Stimulated activated CD8-positive, alpha-beta memory T cell treated with anti-CD3 and anti-CD28 coated beads, Interleukin-12 subunit alpha, Interleukin-12 subunit beta, amount 100 ng/mL, for 4 hours (primary cell): Measurements from ENCODE around the gene OLFM1.
"Not testable (repeated sequence)": the region's sequence is repeated elsewhere in the genome, so short reads cannot be mapped to it uniquely, and the experiment has no call there.

ENCODE experiments used
- DNase-seq: peaks from one replicate; pipeline ENCODE4 v3.0.0-alpha.2; 2020; ENCODE audit warnings: low read depth

The OLFM1 gene

GRCh38 chr9:135154050-135154615 is 66.7 kb downstream of the OLFM1 start:
- DNase-seq: no peak

- no peak for DNase-seq
Observed at GRCh38 chr9:135155396-135155795, 67.9 kb downstream of the OLFM1 start.

- no peak for DNase-seq
Observed at GRCh38 chr9:135156525-135157510, 69.3 kb downstream of the OLFM1 start.

DNA sequence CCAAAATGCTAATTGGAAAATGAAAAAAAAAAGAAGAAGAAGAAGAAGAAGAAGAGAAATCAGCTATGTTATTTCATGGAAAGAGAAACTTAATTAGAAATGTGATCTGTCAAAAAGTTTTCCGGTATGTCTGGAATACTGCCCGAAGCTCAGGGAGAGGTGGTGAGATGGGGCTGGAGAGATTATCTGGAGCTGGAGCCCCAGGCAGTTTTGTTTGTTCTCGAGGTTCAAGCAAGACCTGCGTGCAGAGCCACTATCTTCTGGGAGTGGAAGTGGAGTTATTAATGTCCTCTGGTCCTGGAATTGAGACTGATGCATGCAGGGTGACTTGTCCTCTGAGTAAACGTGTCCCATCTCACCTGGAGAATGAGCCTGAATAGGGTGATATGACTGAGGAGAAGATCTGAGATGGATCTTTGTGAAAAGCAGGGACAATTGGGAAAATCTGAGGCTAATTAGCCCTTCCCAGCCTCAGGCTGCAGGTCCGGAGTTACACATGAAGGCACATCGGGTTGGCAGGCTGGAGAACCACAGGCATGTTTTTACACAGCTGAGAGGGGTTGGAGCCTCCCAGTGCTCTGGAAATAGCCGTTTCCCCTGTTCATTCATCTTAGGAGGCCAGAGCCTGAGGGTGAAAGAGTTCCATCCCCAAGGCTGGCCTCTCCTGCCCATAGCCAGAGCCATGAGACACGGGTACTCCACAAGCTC is 70.5 kb downstream of the OLFM1 start:
- DNase-seq: no peak

DNA sequence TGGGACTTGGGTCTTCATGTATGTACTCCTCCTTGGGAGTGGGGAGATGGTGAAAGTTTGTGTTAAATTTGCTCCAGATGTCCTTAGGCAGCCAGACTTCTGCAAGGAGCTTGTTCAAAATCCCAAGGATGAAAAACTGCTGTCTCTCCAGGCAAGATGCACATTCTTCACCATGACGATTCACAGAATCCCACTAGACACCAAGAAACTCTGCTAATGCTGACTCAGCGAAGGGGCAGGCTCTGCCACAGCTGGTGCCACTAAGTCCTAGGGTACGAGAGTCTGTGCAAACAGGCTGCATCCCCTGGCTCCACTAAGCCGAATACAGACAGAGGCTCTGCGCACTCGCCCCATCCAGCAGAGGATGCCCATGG is 71.1 kb downstream of the OLFM1 start:
- DNase-seq: no peak

DNA sequence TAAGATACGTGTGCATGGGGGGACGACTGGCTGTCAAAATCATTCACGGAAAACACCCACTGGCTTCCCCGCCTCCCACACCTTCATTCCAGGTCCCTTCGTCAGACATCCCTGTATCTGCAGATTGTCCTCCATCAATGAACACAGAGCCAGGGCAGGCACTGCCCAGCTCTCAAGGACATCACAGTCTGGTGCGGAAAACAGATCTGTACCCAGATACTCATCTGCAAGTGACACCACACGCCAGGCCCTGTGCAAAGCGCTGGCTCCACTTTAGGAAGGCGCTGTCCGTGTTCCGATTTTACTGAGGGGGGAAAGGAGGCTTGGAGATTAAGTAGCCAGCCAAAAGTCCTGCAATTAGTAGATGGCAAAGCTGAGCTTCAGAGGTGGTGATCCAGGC is 72.3 kb downstream of the OLFM1 start:
- DNase-seq: no peak

DNA sequence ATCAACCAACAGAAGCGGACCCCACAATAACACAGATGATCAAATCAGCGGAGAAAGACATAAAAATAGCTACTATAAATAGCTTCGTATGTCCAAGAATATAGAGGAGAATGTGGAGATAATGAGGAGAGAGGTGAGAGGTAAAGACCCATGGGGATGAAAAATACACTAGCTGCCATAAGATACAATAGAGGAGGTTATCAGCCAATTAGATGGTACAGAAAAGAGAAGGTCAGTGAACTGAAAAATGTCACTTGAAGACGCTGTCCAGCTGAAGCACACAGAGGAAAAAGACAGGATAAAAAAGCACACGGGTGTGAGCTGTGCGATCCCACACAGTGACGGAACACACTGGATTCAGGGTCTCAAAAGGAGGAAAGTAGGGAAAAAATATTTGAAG is 73.4 kb downstream of the OLFM1 start:
- no peak for DNase-seq

GRCh38 chr9:135162599-135162998 is 75.1 kb downstream of the OLFM1 start:
- not testable (repeated sequence) for DNase-seq

- no peak for DNase-seq
Observed at GRCh38 chr9:135163023-135163780, 75.7 kb downstream of the OLFM1 start.

DNA sequence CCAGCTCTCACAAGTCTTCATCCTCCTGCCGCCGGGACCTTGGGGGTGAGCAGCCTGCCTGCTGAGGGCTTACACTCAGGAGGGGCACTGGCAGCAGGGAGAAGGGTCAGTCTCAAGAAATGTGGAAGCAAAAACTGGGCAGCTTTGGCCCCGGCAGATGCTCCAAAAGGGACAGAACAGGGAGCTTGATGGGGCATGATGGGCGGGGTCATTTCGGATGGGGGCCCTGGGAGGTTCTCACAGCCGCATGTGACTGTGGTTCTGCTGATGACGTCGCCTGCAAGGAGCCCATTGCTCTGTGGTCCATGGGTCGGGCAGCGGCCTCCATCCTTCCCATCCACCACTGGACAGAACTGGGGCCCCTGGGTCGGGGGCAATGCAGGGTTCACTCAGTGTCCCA is 76.6 kb downstream of the OLFM1 start:
- no peak for DNase-seq

- no peak for DNase-seq
Observed at GRCh38 chr9:135165003-135165711, 77.7 kb downstream of the OLFM1 start.

- DNase-seq: no peak
Observed at GRCh38 chr9:135165756-135166519, 78.5 kb downstream of the OLFM1 start.

DNA sequence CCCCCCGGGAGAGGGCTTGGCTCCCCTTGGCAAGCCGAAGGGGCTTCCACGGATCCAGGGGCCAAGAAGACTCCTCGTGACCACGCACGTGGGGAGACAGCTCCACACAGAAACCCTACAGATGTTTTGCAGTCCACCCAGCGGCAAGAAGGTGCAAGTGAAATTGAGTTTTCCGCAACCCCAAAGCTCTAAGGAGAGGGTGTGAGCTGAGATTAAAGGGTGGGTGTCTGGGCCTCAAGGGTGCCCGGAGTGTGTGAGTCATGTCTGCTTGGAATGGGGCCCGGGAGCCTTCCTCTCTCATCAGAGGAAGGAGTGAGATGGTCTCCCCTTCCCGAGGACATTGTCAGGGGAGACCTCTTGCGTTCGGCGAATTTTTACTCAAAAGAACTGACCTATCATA is 79.1 kb downstream of the OLFM1 start:
- no peak for DNase-seq

DNA sequence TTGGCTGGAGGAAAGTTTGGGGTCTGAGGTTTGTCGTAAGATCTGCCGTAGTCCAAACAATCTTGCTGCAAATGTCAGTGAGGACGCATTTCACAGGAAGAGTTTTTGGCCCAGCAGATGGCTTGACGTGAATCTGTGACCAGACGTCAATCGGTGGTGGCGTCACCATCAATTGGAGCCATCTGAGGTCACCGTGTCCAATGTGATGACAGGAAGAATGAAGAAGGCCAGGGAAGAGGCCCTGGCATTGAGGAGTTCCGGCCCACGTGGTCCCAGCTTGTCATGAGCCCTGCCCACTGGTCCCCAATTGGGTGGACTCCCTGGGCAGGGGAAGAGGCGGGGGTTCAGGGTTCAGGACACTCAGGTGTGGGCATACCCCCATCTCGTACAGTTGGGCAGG is 79.9 kb downstream of the OLFM1 start:
- no peak for DNase-seq

DNA sequence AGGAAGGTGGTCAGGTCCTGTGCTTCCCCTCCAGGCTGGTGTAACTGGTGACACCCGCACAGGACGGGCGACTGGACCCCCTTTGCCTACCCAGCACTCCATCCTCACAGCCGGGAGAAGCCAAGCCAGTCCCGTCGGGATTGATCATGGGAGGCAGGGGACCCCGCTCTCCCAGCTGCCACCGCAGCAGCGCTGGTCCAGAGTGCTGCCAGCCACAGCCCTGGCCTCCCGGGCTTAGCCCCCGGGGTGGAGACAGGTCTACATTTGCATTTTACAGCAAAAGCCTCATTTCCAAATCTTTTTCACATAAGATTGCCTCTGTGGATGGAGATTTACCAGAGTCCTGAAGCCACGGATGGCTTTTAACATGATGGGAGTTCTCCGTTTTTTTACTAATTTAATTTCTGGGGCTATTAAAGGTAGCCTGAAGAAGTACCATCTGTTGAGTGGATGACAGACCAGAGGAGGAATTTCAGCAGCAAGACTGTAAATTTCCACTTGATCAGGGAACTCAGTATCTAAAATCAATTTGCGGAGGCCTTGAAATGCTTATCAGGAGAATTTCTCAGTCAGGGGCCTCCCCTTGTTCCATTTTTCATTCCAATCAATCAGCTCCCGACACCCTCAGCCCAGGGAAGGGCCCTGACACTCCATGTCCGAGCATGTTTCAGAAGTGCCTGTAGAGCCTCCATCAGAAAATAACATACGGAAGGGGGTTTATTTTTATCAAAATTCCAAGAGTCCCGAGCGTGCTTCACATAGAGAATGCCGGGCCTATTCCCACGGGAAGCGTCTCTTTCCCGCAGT is 80.6 kb downstream of the OLFM1 start:
- no peak for DNase-seq

- DNase-seq: no peak
Observed at GRCh38 chr9:135169709-135170226, 82.3 kb downstream of the OLFM1 start.

DNA sequence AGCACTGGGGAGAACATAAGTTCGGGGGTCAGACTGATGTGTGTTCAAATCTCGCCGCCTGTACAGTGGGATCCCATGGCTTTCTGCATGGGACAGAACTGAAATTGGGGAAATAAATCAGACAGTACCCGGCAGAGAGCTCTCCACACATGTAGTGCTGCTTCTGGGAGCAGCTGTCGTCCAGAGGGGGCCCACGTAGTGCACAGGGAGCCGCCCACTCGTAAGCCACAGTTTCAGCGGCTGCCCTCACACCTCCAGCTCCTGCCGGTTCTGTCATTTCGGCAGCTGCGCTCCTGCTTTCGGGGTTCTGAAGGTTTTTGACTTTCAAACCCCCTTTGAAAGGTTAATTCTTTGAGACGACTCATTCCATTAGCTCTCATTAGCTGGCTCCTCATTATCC is 83.1 kb downstream of the OLFM1 start:
- no peak for DNase-seq
